WTC11 (cell line): ENCODE data around the gene FNIP2. TPM values are rescaled to one million over a fixed set of nuclear protein-coding genes. Genes with fewer than 3 reads are reported as not detected.

Source experiments
- ATAC-seq: fragments of 200-7000 bp; cut with Tn5 transposase; 2 replicates; pipeline ENCODE4 v1.10.0; 2021; ENCODE audit warnings: mild to moderate bottlenecking, moderate library complexity
- CTCF ChIA-PET: fragments of 300-600 bp; sonication (Branson Sonifier 250); formaldehyde crosslinking; loops from one replicate; lab custom pipeline; 2021; ENCODE audit warnings: antibody characterized with exemption; lab: Charles Lee
- POLR2A ChIA-PET: fragments of 350-600 bp; sonication (Branson Sonifier 250); formaldehyde crosslinking; loops from one replicate; lab custom pipeline; 2021; ENCODE audit warnings: antibody characterized with exemption; lab: Charles Lee
- DNase-seq: peaks from one replicate; pipeline ENCODE4 v3.0.0; 2021; ENCODE audit warnings: low spot score
- H3K27ac Mint-ChIP-seq: 2 replicates; pipeline ENCODE4 v1.8.0; 2021; ENCODE audit warnings: mixed read lengths
- H3K27me3 Mint-ChIP-seq: 2 replicates; pipeline ENCODE4 v1.8.0; 2021; ENCODE audit warnings: low read depth, mild to moderate bottlenecking, moderate library complexity, mixed read lengths
- H3K36me3 Mint-ChIP-seq: 2 replicates; pipeline ENCODE4 v1.8.0; 2021; ENCODE audit warnings: mixed read lengths
- H3K4me1 Mint-ChIP-seq: 2 replicates; pipeline ENCODE4 v1.8.0; 2022; ENCODE audit warnings: mixed read lengths
- H3K4me3 Mint-ChIP-seq: 2 replicates; pipeline ENCODE4 v1.8.0; 2021; ENCODE audit warnings: mild to moderate bottlenecking, moderate library complexity, mixed read lengths
- H3K9me3 Mint-ChIP-seq: 2 replicates; pipeline ENCODE4 v1.8.0; 2021; ENCODE audit warnings: mixed read lengths
- CDX4 ChIP-seq: fragments of 250-450 bp; sonication (Bioruptor Pico); IDR thresholded peaks from 2 replicates; pipeline ENCODE4 v1.9.0; 2021; ENCODE audit warnings: moderate library complexity, mild to moderate bottlenecking, inconsistent platforms, borderline replicate concordance
- E2F5 ChIP-seq: sonication (generic); formaldehyde crosslinking; IDR thresholded peaks from 2 replicates; pipeline ENCODE4 v1.8.1; 2022; ENCODE audit warnings: mild to moderate bottlenecking, moderate library complexity, missing genetic modification reagents
- ETV6 ChIP-seq: sonication (generic); formaldehyde crosslinking; IDR thresholded peaks from 2 replicates; pipeline ENCODE4 v1.8.1; 2022; ENCODE audit warnings: mild to moderate bottlenecking, missing genetic modification reagents
- FOXP1 ChIP-seq: sonication (generic); formaldehyde crosslinking; IDR thresholded peaks from 2 replicates; pipeline ENCODE4 v1.8.0; 2022; ENCODE audit warnings: missing genetic modification reagents, mild to moderate bottlenecking, moderate library complexity, borderline replicate concordance
- GABPB1 ChIP-seq: sonication (generic); formaldehyde crosslinking; IDR thresholded peaks from 2 replicates; pipeline ENCODE4 v1.8.1; 2023; ENCODE audit warnings: mild to moderate bottlenecking, missing genetic modification reagents
- HMGXB4 ChIP-seq: sonication (generic); formaldehyde crosslinking; IDR thresholded peaks from 2 replicates; pipeline ENCODE4 v1.8.1; 2023; ENCODE audit warnings: mild to moderate bottlenecking, moderate library complexity, missing genetic modification reagents
- IRF1 ChIP-seq: sonication (generic); formaldehyde crosslinking; IDR thresholded peaks from 2 replicates; pipeline ENCODE4 v1.8.0; 2023; ENCODE audit warnings: missing genetic modification reagents
- MAX ChIP-seq: sonication (generic); formaldehyde crosslinking; IDR thresholded peaks from 2 replicates; pipeline ENCODE4 v1.8.0; 2022; ENCODE audit warnings: mild to moderate bottlenecking, missing genetic modification reagents
- MXD4 ChIP-seq: fragments of 250-450 bp; sonication (Bioruptor Pico); IDR thresholded peaks from 2 replicates; pipeline ENCODE4 v1.8.0; 2021; ENCODE audit warnings: mild to moderate bottlenecking, moderate library complexity, borderline replicate concordance
- NFE2L1 ChIP-seq: sonication (generic); formaldehyde crosslinking; IDR thresholded peaks from 2 replicates; pipeline ENCODE4 v1.8.1; 2023; ENCODE audit warnings: missing genetic modification reagents
- RORB ChIP-seq: fragments of 250-450 bp; sonication (Bioruptor Pico); IDR thresholded peaks from 2 replicates; pipeline ENCODE4 v1.9.0; 2021; ENCODE audit warnings: mild to moderate bottlenecking
- SOX15 ChIP-seq: fragments of 250-450 bp; sonication (Bioruptor Pico); IDR thresholded peaks from 2 replicates; pipeline ENCODE4 v1.9.0; 2021; ENCODE audit warnings: mild to moderate bottlenecking
- STAT6 ChIP-seq: sonication (generic); formaldehyde crosslinking; conservative IDR thresholded peaks from 2 replicates; pipeline ENCODE4 v1.8.1; 2023; ENCODE audit warnings: mild to moderate bottlenecking, low read depth, missing genetic modification reagents, moderate library complexity
- TEAD4 ChIP-seq: sonication (generic); formaldehyde crosslinking; IDR thresholded peaks from 2 replicates; pipeline ENCODE4 v1.8.0; 2022; ENCODE audit warnings: mild to moderate bottlenecking, missing genetic modification reagents
- ZBTB43 ChIP-seq: sonication (generic); formaldehyde crosslinking; IDR thresholded peaks from 2 replicates; pipeline ENCODE4 v1.8.1; 2023; ENCODE audit warnings: mild to moderate bottlenecking, missing genetic modification reagents
- ZNF263 ChIP-seq: sonication (generic); formaldehyde crosslinking; IDR thresholded peaks from 2 replicates; pipeline ENCODE4 v1.8.1; 2022; ENCODE audit warnings: low read depth, mild to moderate bottlenecking, moderate library complexity, missing genetic modification reagents
- total RNA-seq: library from RNA; stranded (reverse); gene quantifications from 3 replicates; pipeline ENCODE4 v1.2.3, GENCODE V29; 2021

Gene FNIP2
- total RNA-seq, 1 experiment from 2014 or later = 8.6 TPM

GRCh38 chr4:158721680-158722079 is 47.1 kb upstream of the FNIP2 start (continued):
- no peak for TF ChIP-seq HMGXB4 (CRISPR knock-in tag)

GRCh38 chr4:158722291-158722916 is 46.4 kb upstream of the FNIP2 start:
- POLR2A ChIA-PET = no interaction called here
- H3K4me1 Mint-ChIP-seq = peaks cover 15% of the 10 kb centered on the region
- CTCF ChIA-PET = no interaction called here
- H3K36me3 Mint-ChIP-seq = peaks cover 42% of the 10 kb centered on the region
- DNase-seq = no peak
- peaks cover 7% of the 10 kb centered on the region for H3K27me3 Mint-ChIP-seq
- no peak for TF ChIP-seq ZBTB43 (CRISPR knock-in tag)
- TF ChIP-seq CDX4 = no peak
- TF ChIP-seq MAX = peak; percentile 36; the same call in 1 of the 2 replicates
- no peak for TF ChIP-seq ZNF263 (CRISPR knock-in tag)
- 0 out of 2 replicates have a peak, but pooled peaks have one; percentile 6 for TF ChIP-seq RORB (CRISPR knock-in tag)
- no peak for TF ChIP-seq STAT6
- TF ChIP-seq FOXP1 (CRISPR knock-in tag) = no peak
- no peak for TF ChIP-seq SOX15
- no peak for TF ChIP-seq TEAD4 (CRISPR knock-in tag)
- no peak for TF ChIP-seq MXD4 (CRISPR knock-in tag)
- TF ChIP-seq E2F5 = no peak
- H3K27ac Mint-ChIP-seq = peak overlapping the region; percentile 95
- H3K9me3 Mint-ChIP-seq = no peaks in the 10 kb centered on the region
- peak overlapping the region; percentile 94 for H3K4me3 Mint-ChIP-seq
- peak; percentile 66 for ATAC-seq

- POLR2A ChIA-PET = no interaction called here
- Mint-ChIP-seq H3K9me3 (no peaks in the 10 kb centered on the region), H3K36me3 (peaks cover 34% of the 10 kb centered on the region), H3K4me3 (peak within 1 kb of the TSS; percentile 94), H3K4me1 (peaks cover 15% of the 10 kb centered on the region), H3K27ac (peak within 1 kb of the TSS; percentile 98), H3K27me3 (peaks cover 7% of the 10 kb centered on the region)
- DNase-seq = peak; percentile 83
- peak; percentile 86 for ATAC-seq
- CTCF ChIA-PET = no interaction called here
- peak; percentile 49; the same call in 1 of the 2 replicates for TF ChIP-seq E2F5
- TF ChIP-seq IRF1 = peak; percentile 82
- TF ChIP-seq STAT6 = no peak
- TF ChIP-seq GABPB1 = peak; percentile 42; the same call in 1 of the 2 replicates
- peak; percentile 93 for TF ChIP-seq ETV6 (CRISPR knock-in tag)
- peak; percentile 70; the same call in 1 of the 2 replicates for TF ChIP-seq NFE2L1 (CRISPR knock-in tag)
- 0 out of 2 replicates have a peak, but pooled peaks have one; percentile 19 for TF ChIP-seq ZBTB43 (CRISPR knock-in tag)
Observed at GRCh38 chr4:158722917-158723793, 45.7 kb upstream of the FNIP2 start, which contains the start of gene PPID. Gene PPID, minus strand, starts transcription at chr4:158723396. Its CDS starts 108 bp downstream, at chr4:158723288.
